Measurements from ENCODE around the gene GSTCD. TPM values are rescaled to one million over a fixed set of nuclear protein-coding genes. Genes with fewer than 3 reads are reported as not detected.
A peak's percentile ranks its signal among the peaks of the same experiment; 100 is the strongest.

The GSTCD gene
- total and polyA plus RNA-seq, 2 donors (not counting 1 experiment from before 2014, with no cell fraction given): 5.0 to 13.2 TPM

DNA sequence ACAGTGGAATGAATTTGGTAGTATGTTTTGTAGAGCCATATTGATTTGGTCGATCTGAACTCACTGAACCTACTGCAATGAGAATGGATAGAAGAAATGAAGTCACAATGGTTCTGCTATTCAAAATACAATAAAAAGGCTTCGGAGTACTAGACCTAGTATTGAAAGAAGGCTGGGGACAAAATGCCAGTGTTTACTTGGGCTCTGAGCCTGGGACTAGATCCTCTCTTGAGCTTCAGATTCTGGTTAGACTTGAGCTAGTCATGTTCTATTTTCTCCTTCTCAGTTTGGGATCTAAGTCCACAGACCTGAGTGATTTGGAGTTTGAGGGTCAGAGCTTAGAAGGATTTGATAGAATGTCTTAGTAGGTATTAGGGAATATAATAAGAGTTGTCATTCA, 10.0 kb upstream of the GSTCD start:
- H3K27ac Mint-ChIP-seq: no peak overlapping the region
- Histone ChIP-seq H3K4me2 (replicated peaks; ENCODE audit: low read depth, low read length, poor library complexity, severe bottlenecking) (no peak overlapping the region), H3K27me3 (replicated peaks in 1 of 4; ENCODE audit: control extremely low read depth in 1 of 4, control insufficient read depth in 3 of 4, insufficient read depth in 4 of 4, low read length in 3 of 4) (no peaks in the 10 kb centered on the region), H2AFZ (ENCODE audit: insufficient read depth, low read depth, low read length, poor library complexity, severe bottlenecking) (no peak overlapping the region), H4K20me1 (ENCODE audit: control insufficient read depth, insufficient read depth, low read length, poor library complexity, severe bottlenecking) (peaks cover 10% of the 10 kb centered on the region), H3K4me1 (ENCODE audit: control insufficient read depth in 2 of 2, insufficient read depth in 2 of 2, low read length in 2 of 2) (no peaks in the 10 kb centered on the region), H3K4me3 (ENCODE audit: control extremely low read depth in 1 of 5, extremely low read depth in 1 of 5, insufficient read depth in 1 of 5, low read depth in 2 of 5, low read length in 4 of 5) (no peak overlapping the region), H3K9ac (ENCODE audit: low read length) (no peak overlapping the region), H3K27ac (ENCODE audit: low read length in 2 of 2) (no peak overlapping the region), H3K79me2 (ENCODE audit: control insufficient read depth, insufficient read depth, low read length) (peaks cover 19% of the 10 kb centered on the region), H3K36me3 (replicated peaks in 1 of 2; ENCODE audit: control extremely low read depth in 1 of 2, control insufficient read depth in 1 of 2, extremely low read depth in 1 of 2, insufficient read depth in 2 of 2, low read length in 1 of 2) (peaks cover 9 to 27% of the 10 kb centered on the region in 2 experiments), H3K9me3 (ENCODE audit: control extremely low read depth in 1 of 3, control insufficient read depth in 2 of 3, insufficient read depth in 1 of 3, low read length in 2 of 3) (no peaks in the 10 kb centered on the region)
- no peaks in the 10 kb centered on the region for H3K9me3 Mint-ChIP-seq (ENCODE audit: insufficient read depth)
- no peaks in the 10 kb centered on the region for H3K27me3 Mint-ChIP-seq
- ChIA-PET POLR2A (no interaction called here), CTCF (no interaction called here)
- peaks cover 2% of the 10 kb centered on the region for H3K4me1 Mint-ChIP-seq
- TF ChIP-seq, protein P1, sequence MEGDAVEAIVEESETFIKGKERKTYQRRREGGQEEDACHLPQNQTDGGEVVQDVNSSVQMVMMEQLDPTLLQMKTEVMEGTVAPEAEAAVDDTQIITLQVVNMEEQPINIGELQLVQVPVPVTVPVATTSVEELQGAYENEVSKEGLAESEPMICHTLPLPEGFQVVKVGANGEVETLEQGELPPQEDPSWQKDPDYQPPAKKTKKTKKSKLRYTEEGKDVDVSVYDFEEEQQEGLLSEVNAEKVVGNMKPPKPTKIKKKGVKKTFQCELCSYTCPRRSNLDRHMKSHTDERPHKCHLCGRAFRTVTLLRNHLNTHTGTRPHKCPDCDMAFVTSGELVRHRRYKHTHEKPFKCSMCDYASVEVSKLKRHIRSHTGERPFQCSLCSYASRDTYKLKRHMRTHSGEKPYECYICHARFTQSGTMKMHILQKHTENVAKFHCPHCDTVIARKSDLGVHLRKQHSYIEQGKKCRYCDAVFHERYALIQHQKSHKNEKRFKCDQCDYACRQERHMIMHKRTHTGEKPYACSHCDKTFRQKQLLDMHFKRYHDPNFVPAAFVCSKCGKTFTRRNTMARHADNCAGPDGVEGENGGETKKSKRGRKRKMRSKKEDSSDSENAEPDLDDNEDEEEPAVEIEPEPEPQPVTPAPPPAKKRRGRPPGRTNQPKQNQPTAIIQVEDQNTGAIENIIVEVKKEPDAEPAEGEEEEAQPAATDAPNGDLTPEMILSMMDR (IDR thresholded peaks at IDR 0.05): no peak
- no peak for TF ChIP-seq EZH2 (IDR thresholded peaks at IDR 0.05; ENCODE audit: borderline replicate concordance, insufficient read depth, low read depth, low read length, poor library complexity, severe bottlenecking)
- no peak overlapping the region for H3K4me3 Mint-ChIP-seq
- intact Hi-C loops (cut with micrococcal nuclease): no loop called here
- no peak for ATAC-seq (ENCODE audit: low read depth)
- DNase-seq: no peak
- 100% methylated on average over 1 of the region's 2 CpGs for WGBS (ENCODE audit: insufficient coverage)

DNA sequence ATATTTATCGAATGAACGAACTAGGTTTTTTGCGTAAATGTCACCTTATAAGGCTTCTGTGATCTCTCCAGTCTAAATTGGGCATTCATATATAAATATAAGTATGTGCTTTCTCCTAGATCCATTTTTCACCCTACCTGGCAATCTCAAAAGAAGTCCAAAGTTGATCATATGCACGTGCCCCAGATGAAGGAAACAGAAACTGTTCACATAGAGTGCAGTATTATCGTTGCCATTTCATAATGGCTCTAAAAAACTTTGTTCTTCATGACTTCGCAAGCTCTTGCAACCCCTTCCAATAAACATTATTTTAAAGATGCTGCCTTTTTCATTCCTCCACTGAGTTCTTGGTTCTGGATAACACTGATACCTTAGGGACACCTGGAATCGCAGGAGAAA, 803 bp upstream of the GSTCD start:
- Histone ChIP-seq H3K27me3 (replicated peaks in 1 of 4; ENCODE audit: control extremely low read depth in 1 of 4, control insufficient read depth in 3 of 4, insufficient read depth in 4 of 4, low read length in 3 of 4) (no peaks in the 10 kb centered on the region), H3K9me3 (ENCODE audit: control extremely low read depth in 1 of 3, control insufficient read depth in 2 of 3, insufficient read depth in 1 of 3, low read length in 2 of 3) (no peaks in the 10 kb centered on the region), H3K4me1 (ENCODE audit: control insufficient read depth in 2 of 2, insufficient read depth in 2 of 2, low read length in 2 of 2) (peaks cover 14 to 19% of the 10 kb centered on the region in 2 donors), H2AFZ (ENCODE audit: insufficient read depth, low read depth, low read length, poor library complexity, severe bottlenecking) (peak overlapping the region; percentile 95), H4K20me1 (ENCODE audit: control insufficient read depth, insufficient read depth, low read length, poor library complexity, severe bottlenecking) (peaks cover 7% of the 10 kb centered on the region), H3K79me2 (ENCODE audit: control insufficient read depth, insufficient read depth, low read length) (peaks cover 74% of the 10 kb centered on the region), H3K9ac (ENCODE audit: low read length) (peak overlapping the region; percentile 94), H3K4me3 (ENCODE audit: control extremely low read depth in 1 of 5, extremely low read depth in 1 of 5, insufficient read depth in 1 of 5, low read depth in 2 of 5, low read length in 4 of 5) (peak overlapping the region; percentile 80 to 99 (median 90)), H3K27ac (ENCODE audit: low read length in 2 of 2) (peak overlapping the region; percentile 81 to 92), H3K36me3 (replicated peaks in 1 of 2; ENCODE audit: control extremely low read depth in 1 of 2, control insufficient read depth in 1 of 2, extremely low read depth in 1 of 2, insufficient read depth in 2 of 2, low read length in 1 of 2) (peaks cover 0 to 4% of the 10 kb centered on the region in 2 experiments), H3K4me2 (replicated peaks; ENCODE audit: low read depth, low read length, poor library complexity, severe bottlenecking) (peak overlapping the region; percentile 80)
- 4% methylated on average over 3 of the region's 7 CpGs for WGBS (ENCODE audit: insufficient coverage)
- DNase-seq (no peak), ATAC-seq (ENCODE audit: low read depth) (no peak)
- peaks cover 35% of the 10 kb centered on the region for H3K4me1 Mint-ChIP-seq
- H3K27ac Mint-ChIP-seq: peak overlapping the region; percentile 98
- peak overlapping the region; percentile 100 for H3K4me3 Mint-ChIP-seq
- no peaks in the 10 kb centered on the region for H3K9me3 Mint-ChIP-seq (ENCODE audit: insufficient read depth)
- ChIA-PET POLR2A (no interaction called here), CTCF (interaction anchor here (0.8 to 1.5 kb wide), 3 partner anchors 10 to 236 kb away, joined by 3 to 5 read pairs (median 5); no protein-coding TSS in a partner anchor)
- TF ChIP-seq, protein P1 (IDR thresholded peaks at IDR 0.05): no peak
- TF ChIP-seq EZH2 (IDR thresholded peaks at IDR 0.05; ENCODE audit: borderline replicate concordance, insufficient read depth, low read depth, low read length, poor library complexity, severe bottlenecking): no peak
- intact Hi-C loops (cut with micrococcal nuclease): loop anchor here (1.0 to 5.0 kb wide), 4 partner anchors 233 to 965 kb away; partner anchors contain the start of genes AIMP1, PPA2, TBCK and TET2
- H3K27me3 Mint-ChIP-seq: no peaks in the 10 kb centered on the region

Data from B cell (primary cell).